T-helper 2 cell treated with Interferon-gamma antibody and Interleukin-4, amounts not matched to agents 5 μg/mL and 100 μg/mL, for 36 hours (primary cell): Measurements from ENCODE around the gene RNF144B.
"Not testable (repeated sequence)": the region's sequence is repeated elsewhere in the genome, so short reads cannot be mapped to it uniquely, and the experiment has no call there.

ENCODE experiments used
- DNase-seq: peaks from one replicate; pipeline ENCODE4 v3.0.0; 2021; ENCODE audit warnings: low spot score
- H3K27ac Mint-ChIP-seq: one replicate; pipeline ENCODE4 v1.8.0; 2021; ENCODE audit warnings: mild to moderate bottlenecking, mixed read lengths
- H3K27me3 Mint-ChIP-seq: one replicate; pipeline ENCODE4 v1.8.0; 2021; ENCODE audit warnings: low read depth, mixed read lengths
- H3K36me3 Mint-ChIP-seq: one replicate; pipeline ENCODE4 v1.8.0; 2021; ENCODE audit warnings: low read depth, mixed read lengths
- H3K4me1 Mint-ChIP-seq: one replicate; pipeline ENCODE4 v1.8.0; 2021; ENCODE audit warnings: low read depth, mixed read lengths
- H3K4me3 Mint-ChIP-seq: one replicate; pipeline ENCODE4 v1.8.0; 2022; ENCODE audit warnings: mild to moderate bottlenecking, moderate library complexity, mixed read lengths
- H3K9me3 Mint-ChIP-seq: one replicate; pipeline ENCODE4 v1.8.0; 2021; ENCODE audit warnings: mixed read lengths

The RNF144B gene

GRCh38 chr6:18386298-18386976 is 713 bp upstream of the RNF144B start:
- peaks cover 31% of the 10 kb centered on the region for H3K4me1 Mint-ChIP-seq
- no peaks in the 10 kb centered on the region for H3K9me3 Mint-ChIP-seq
- H3K4me3 Mint-ChIP-seq, result peak overlapping the region; percentile 95
- H3K27ac Mint-ChIP-seq, result peak overlapping the region; percentile 3
- no peak for DNase-seq
- peaks cover 6% of the 10 kb centered on the region for H3K27me3 Mint-ChIP-seq
- no peaks in the 10 kb centered on the region for H3K36me3 Mint-ChIP-seq

GRCh38 chr6:18388271-18388670 is 1.1 kb downstream of the RNF144B start:
- no peak for DNase-seq
- Mint-ChIP-seq H3K27me3 (peaks cover 6% of the 10 kb centered on the region), H3K9me3 (no peaks in the 10 kb centered on the region), H3K27ac (no peak overlapping the region), H3K4me1 (peaks cover 28% of the 10 kb centered on the region), H3K36me3 (no peaks in the 10 kb centered on the region), H3K4me3 (peak overlapping the region; percentile 95)

- peaks cover 28% of the 10 kb centered on the region for H3K4me1 Mint-ChIP-seq
- H3K9me3 Mint-ChIP-seq, result no peaks in the 10 kb centered on the region
- H3K4me3 Mint-ChIP-seq, result no peak overlapping the region
- H3K27ac Mint-ChIP-seq, result no peak overlapping the region
- H3K36me3 Mint-ChIP-seq, result no peaks in the 10 kb centered on the region
- no peak for DNase-seq
- peaks cover 6% of the 10 kb centered on the region for H3K27me3 Mint-ChIP-seq
Observed at GRCh38 chr6:18388942-18389341, 1.8 kb downstream of the RNF144B start.

- Mint-ChIP-seq H3K9me3 (no peaks in the 10 kb centered on the region), H3K4me3 (peak overlapping the region; percentile 22), H3K4me1 (peaks cover 28% of the 10 kb centered on the region), H3K27me3 (peaks cover 6% of the 10 kb centered on the region), H3K36me3 (no peaks in the 10 kb centered on the region), H3K27ac (no peak overlapping the region)
- no peak for DNase-seq
Observed at GRCh38 chr6:18389479-18389878, 2.3 kb downstream of the RNF144B start.

- no peaks in the 10 kb centered on the region for H3K36me3 Mint-ChIP-seq
- peaks cover 28% of the 10 kb centered on the region for H3K4me1 Mint-ChIP-seq
- DNase-seq, result no peak
- H3K27me3 Mint-ChIP-seq, result peaks cover 6% of the 10 kb centered on the region
- H3K9me3 Mint-ChIP-seq, result no peaks in the 10 kb centered on the region
- no peak overlapping the region for H3K27ac Mint-ChIP-seq
- H3K4me3 Mint-ChIP-seq, result no peak overlapping the region
Observed at GRCh38 chr6:18390476-18390875, 3.3 kb downstream of the RNF144B start.

- H3K27ac Mint-ChIP-seq, result no peak overlapping the region
- no peaks in the 10 kb centered on the region for H3K9me3 Mint-ChIP-seq
- DNase-seq, result no peak
- H3K4me1 Mint-ChIP-seq, result peaks cover 28% of the 10 kb centered on the region
- H3K27me3 Mint-ChIP-seq, result peaks cover 6% of the 10 kb centered on the region
- H3K36me3 Mint-ChIP-seq, result no peaks in the 10 kb centered on the region
- no peak overlapping the region for H3K4me3 Mint-ChIP-seq
Observed at GRCh38 chr6:18391023-18391422, 3.9 kb downstream of the RNF144B start.

- H3K4me3 Mint-ChIP-seq, result no peak overlapping the region
- H3K4me1 Mint-ChIP-seq, result peaks cover 17% of the 10 kb centered on the region
- H3K36me3 Mint-ChIP-seq, result no peaks in the 10 kb centered on the region
- no peaks in the 10 kb centered on the region for H3K9me3 Mint-ChIP-seq
- no peak for DNase-seq
- H3K27ac Mint-ChIP-seq, result no peak overlapping the region
- peaks cover 6% of the 10 kb centered on the region for H3K27me3 Mint-ChIP-seq
Observed at GRCh38 chr6:18392346-18392877, 5.3 kb downstream of the RNF144B start.

- H3K27me3 Mint-ChIP-seq, result no peaks in the 10 kb centered on the region
- no peaks in the 10 kb centered on the region for H3K36me3 Mint-ChIP-seq
- DNase-seq, result no peak
- H3K4me1 Mint-ChIP-seq, result peaks cover 10% of the 10 kb centered on the region
- no peak overlapping the region for H3K27ac Mint-ChIP-seq
- no peaks in the 10 kb centered on the region for H3K9me3 Mint-ChIP-seq
- H3K4me3 Mint-ChIP-seq, result no peak overlapping the region
Observed at GRCh38 chr6:18393698-18394097, 6.5 kb downstream of the RNF144B start.

- DNase-seq, result no peak
- Mint-ChIP-seq H3K27ac (no peak overlapping the region), H3K9me3 (no peaks in the 10 kb centered on the region), H3K4me1 (peaks cover 6% of the 10 kb centered on the region), H3K4me3 (no peak overlapping the region), H3K27me3 (no peaks in the 10 kb centered on the region), H3K36me3 (no peaks in the 10 kb centered on the region)
Observed at GRCh38 chr6:18395177-18395855, 8.2 kb downstream of the RNF144B start.

- H3K27me3 Mint-ChIP-seq, result no peaks in the 10 kb centered on the region
- no peak overlapping the region for H3K27ac Mint-ChIP-seq
- H3K36me3 Mint-ChIP-seq, result peaks cover 4% of the 10 kb centered on the region
- DNase-seq, result no peak
- H3K9me3 Mint-ChIP-seq, result no peaks in the 10 kb centered on the region
- peaks cover 9% of the 10 kb centered on the region for H3K4me1 Mint-ChIP-seq
- no peak overlapping the region for H3K4me3 Mint-ChIP-seq
Observed at GRCh38 chr6:18395856-18396197, 8.7 kb downstream of the RNF144B start.

- Mint-ChIP-seq H3K9me3 (no peaks in the 10 kb centered on the region), H3K27ac (no peak overlapping the region), H3K4me1 (peaks cover 9% of the 10 kb centered on the region), H3K4me3 (no peak overlapping the region), H3K27me3 (no peaks in the 10 kb centered on the region), H3K36me3 (peaks cover 9% of the 10 kb centered on the region)
- no peak for DNase-seq
Observed at GRCh38 chr6:18397701-18398100, 10.6 kb downstream of the RNF144B start.

GRCh38 chr6:18398225-18398624 is 11.1 kb downstream of the RNF144B start:
- not testable (repeated sequence) for H3K27ac Mint-ChIP-seq, H3K4me3 Mint-ChIP-seq, H3K9me3 Mint-ChIP-seq, H3K27me3 Mint-ChIP-seq, H3K36me3 Mint-ChIP-seq, DNase-seq, H3K4me1 Mint-ChIP-seq

GRCh38 chr6:18400831-18401446 is 13.8 kb downstream of the RNF144B start:
- H3K36me3 Mint-ChIP-seq, result peaks cover 9% of the 10 kb centered on the region
- H3K4me3 Mint-ChIP-seq, result no peak overlapping the region
- no peaks in the 10 kb centered on the region for H3K27me3 Mint-ChIP-seq
- peaks cover 9% of the 10 kb centered on the region for H3K4me1 Mint-ChIP-seq
- H3K27ac Mint-ChIP-seq, result peak overlapping the region; percentile 76
- no peaks in the 10 kb centered on the region for H3K9me3 Mint-ChIP-seq
- no peak for DNase-seq

- H3K27me3 Mint-ChIP-seq, H3K27ac Mint-ChIP-seq, H3K9me3 Mint-ChIP-seq, H3K4me3 Mint-ChIP-seq, DNase-seq: not testable (repeated sequence)
- Mint-ChIP-seq H3K36me3 (peaks cover 14% of the 10 kb centered on the region), H3K4me1 (peaks cover 11% of the 10 kb centered on the region)
Observed at GRCh38 chr6:18404965-18405364, 17.8 kb downstream of the RNF144B start.
